Measurements from ENCODE around the gene TVP23B. TPM values are rescaled to one million over a fixed set of nuclear protein-coding genes. Genes with fewer than 3 reads are reported as not detected.
"Not testable (repeated sequence)": the region's sequence is repeated elsewhere in the genome, so short reads cannot be mapped to it uniquely, and the experiment has no call there.

TVP23B gene
- total RNA-seq, 2 donors from 2014 or later, result 17.5 to 23.3 TPM

GRCh38 chr17:18753829-18754409 lies 27.1 kb upstream of the TVP23B start:
- peak; percentile 56 for ATAC-seq
- H3K36me3 ChIP-seq (replicated peaks in 1 of 2; ENCODE audit: insufficient read depth in 1 of 2, low read depth in 2 of 2); H3K9me3 ChIP-seq; H3K4me1 ChIP-seq; DNase-seq; intact Hi-C loops (cut with DNase I); H3K27ac ChIP-seq; H3K4me3 ChIP-seq; H3K27me3 ChIP-seq: not testable (repeated sequence)
- 70 to 71% methylated on average over 5 of the region's 6 CpGs for WGBS, 2 donors

GRCh38 chr17:18755969-18756368 lies 25.0 kb upstream of the TVP23B start:
- not testable (repeated sequence) for ATAC-seq
- WGBS, 2 donors, result 64% methylated on average over 4 of the region's 4 CpGs; no CpG with 5 or more reads in 1 of the 2 donors

GRCh38 chr17:18757368-18758044 lies 23.5 kb upstream of the TVP23B start:
- H3K27ac ChIP-seq; H3K36me3 ChIP-seq (replicated peaks in 1 of 2; ENCODE audit: insufficient read depth in 1 of 2, low read depth in 2 of 2); H3K4me1 ChIP-seq; intact Hi-C loops (cut with DNase I); H3K9me3 ChIP-seq; H3K27me3 ChIP-seq; DNase-seq; H3K4me3 ChIP-seq: not testable (repeated sequence)
- WGBS, 2 donors, result 64 to 65% methylated on average over 8 of the region's 8 CpGs
- ATAC-seq, result peak; percentile 59

More at GRCh38 chr17:18755969-18756368, 25.0 kb upstream of the TVP23B start:
- H3K27ac ChIP-seq; H3K36me3 ChIP-seq (replicated peaks in 1 of 2; ENCODE audit: insufficient read depth in 1 of 2, low read depth in 2 of 2); H3K4me3 ChIP-seq; H3K27me3 ChIP-seq; H3K9me3 ChIP-seq; H3K4me1 ChIP-seq; DNase-seq; intact Hi-C loops (cut with DNase I): not testable (repeated sequence)

- H3K9me3 ChIP-seq; H3K4me3 ChIP-seq; H3K4me1 ChIP-seq; DNase-seq; H3K27ac ChIP-seq; ATAC-seq; H3K27me3 ChIP-seq; intact Hi-C loops (cut with DNase I); H3K36me3 ChIP-seq (replicated peaks in 1 of 2; ENCODE audit: insufficient read depth in 1 of 2, low read depth in 2 of 2): not testable (repeated sequence)
- 100% methylated on average over 1 of the region's 6 CpGs; no CpG with 5 or more reads in 1 of the 2 donors for WGBS, 2 donors
Measured at GRCh38 chr17:18758344-18758743, 22.6 kb upstream of the TVP23B start.

- H3K36me3 ChIP-seq (replicated peaks in 1 of 2; ENCODE audit: insufficient read depth in 1 of 2, low read depth in 2 of 2); ATAC-seq; H3K27me3 ChIP-seq; H3K9me3 ChIP-seq; H3K27ac ChIP-seq; intact Hi-C loops (cut with DNase I); H3K4me1 ChIP-seq; H3K4me3 ChIP-seq; DNase-seq: not testable (repeated sequence)
- 92 to 100% methylated on average over 4 to 6 of the region's 6 CpGs for WGBS, 2 donors
Measured at GRCh38 chr17:18760221-18760620, 20.8 kb upstream of the TVP23B start.

GRCh38 chr17:18770572-18770971 lies 10.4 kb upstream of the TVP23B start:
- H3K27me3 ChIP-seq; ATAC-seq; H3K4me1 ChIP-seq; H3K4me3 ChIP-seq; intact Hi-C loops (cut with DNase I); H3K9me3 ChIP-seq; H3K36me3 ChIP-seq (replicated peaks in 1 of 2; ENCODE audit: insufficient read depth in 1 of 2, low read depth in 2 of 2); H3K27ac ChIP-seq; DNase-seq: not testable (repeated sequence)
- WGBS, 2 donors, result 93 to 100% methylated on average over 1 of the region's 4 CpGs

- DNase-seq; H3K4me1 ChIP-seq; H3K4me3 ChIP-seq; ATAC-seq; H3K36me3 ChIP-seq (replicated peaks in 1 of 2; ENCODE audit: insufficient read depth in 1 of 2, low read depth in 2 of 2); H3K9me3 ChIP-seq; intact Hi-C loops (cut with DNase I); H3K27me3 ChIP-seq; H3K27ac ChIP-seq: not testable (repeated sequence)
- 79 to 82% methylated on average over 4 of the region's 4 CpGs for WGBS, 2 donors
Measured at GRCh38 chr17:18771066-18771465, 9.9 kb upstream of the TVP23B start.

- H3K36me3 ChIP-seq (replicated peaks in 1 of 2; ENCODE audit: insufficient read depth in 1 of 2, low read depth in 2 of 2), result no peaks in the 10 kb centered on the region
- no peak for ATAC-seq
- H3K4me1 ChIP-seq, result no peaks in the 10 kb centered on the region
- WGBS, 2 donors, result 72 to 74% methylated on average over 7 of the region's 7 CpGs
- H3K27me3 ChIP-seq, result no peaks in the 10 kb centered on the region
- no peak for DNase-seq
- no peak overlapping the region for H3K4me3 ChIP-seq
- intact Hi-C loops (cut with DNase I), result no loop called here
- H3K9me3 ChIP-seq, result no peaks in the 10 kb centered on the region
- TF ChIP-seq CTCF (IDR thresholded peaks at IDR 0.05), result no peak
- no peak for TF ChIP-seq POLR2A (IDR thresholded peaks at IDR 0.05)
- H3K27ac ChIP-seq, result no peak overlapping the region
Measured at GRCh38 chr17:18772471-18772870, 8.5 kb upstream of the TVP23B start.

GRCh38 chr17:18781805-18782204 lies 822 bp downstream of the TVP23B start:
- H3K27me3 ChIP-seq; DNase-seq; ATAC-seq; H3K4me3 ChIP-seq; intact Hi-C loops (cut with DNase I); H3K4me1 ChIP-seq; H3K9me3 ChIP-seq; H3K36me3 ChIP-seq (replicated peaks in 1 of 2; ENCODE audit: insufficient read depth in 1 of 2, low read depth in 2 of 2): not testable (repeated sequence)
- WGBS, 2 donors, result 0% methylated on average over 3 of the region's 5 CpGs
- H3K27ac ChIP-seq, result peak overlapping the region in 3 of 4 donors; percentile 76 to 88 (median 76)

GRCh38 chr17:18785933-18786332 lies 5.0 kb downstream of the TVP23B start:
- H3K4me1 ChIP-seq; H3K9me3 ChIP-seq; H3K27me3 ChIP-seq; H3K4me3 ChIP-seq; DNase-seq; intact Hi-C loops (cut with DNase I); H3K27ac ChIP-seq; H3K36me3 ChIP-seq (replicated peaks in 1 of 2; ENCODE audit: insufficient read depth in 1 of 2, low read depth in 2 of 2); ATAC-seq: not testable (repeated sequence)
- 86 to 90% methylated on average over 1 of the region's 1 CpG for WGBS, 2 donors

GRCh38 chr17:18786890-18787289 lies 5.9 kb downstream of the TVP23B start:
- H3K4me1 ChIP-seq; H3K4me3 ChIP-seq; intact Hi-C loops (cut with DNase I); H3K36me3 ChIP-seq (replicated peaks in 1 of 2; ENCODE audit: insufficient read depth in 1 of 2, low read depth in 2 of 2); H3K27me3 ChIP-seq; DNase-seq; ATAC-seq; H3K27ac ChIP-seq; H3K9me3 ChIP-seq: not testable (repeated sequence)
- WGBS, 2 donors, result 71 to 83% methylated on average over 3 to 4 of the region's 5 CpGs
